GDM1 (cell line): ENCODE data around the gene COG5.

ENCODE experiments used
- DNase-seq: peaks from one replicate; lab custom pipeline; 2025; lab: John Stamatoyannopoulos, UW

The COG5 gene

GRCh38 chr7:107154826-107155225, 408.9 kb downstream of the COG5 start:
- no peak for DNase-seq

- no peak for DNase-seq
Observed at GRCh38 chr7:107152011-107152410, 411.7 kb downstream of the COG5 start.
